ENCODE results near the gene TMEM198. TPM values are rescaled to one million over a fixed set of nuclear protein-coding genes. Genes with fewer than 3 reads are reported as not detected.

The TMEM198 gene
- total RNA-seq, 8 experiments from 2014 or later: 4.8 to 26.5 (median 11.1) TPM

DNA sequence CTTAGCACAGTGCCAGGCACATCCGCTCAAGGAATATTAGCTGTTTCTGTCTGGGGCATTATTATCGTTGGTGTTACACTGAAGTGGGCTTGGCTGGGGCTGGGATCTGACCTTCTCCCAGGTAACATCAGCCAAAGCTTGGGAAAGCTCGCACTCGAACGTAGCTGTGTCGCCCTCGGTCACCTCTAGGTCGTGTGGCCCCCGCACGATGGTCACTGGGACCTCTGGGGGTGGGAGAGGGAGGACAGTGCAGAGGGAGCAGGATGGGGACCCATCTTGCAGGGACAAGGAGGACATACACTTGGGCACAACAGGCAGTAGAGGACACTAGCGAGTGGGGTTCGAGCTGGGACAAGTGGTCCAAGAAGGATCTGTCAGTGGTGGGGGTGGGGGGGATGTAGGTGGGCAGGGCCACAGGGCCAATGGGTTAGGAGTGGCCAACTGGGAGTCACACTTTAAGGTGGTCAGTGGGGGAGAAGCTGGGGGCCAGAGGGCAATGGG, 9.7 kb downstream of the TMEM198 start:
- in situ Hi-C loops (cut with MboI; ENCODE audit: low pct_unique_long_range_greater_than_20kb in 2 of 9, low sequenced_read_pairs in 9 of 9, unreplicated experiment in 9 of 9): no loop called here
- Histone ChIP-seq H3K4me3 (peak overlapping the region in 3 of 5 donors; percentile 39 to 58 (median 55)), H3K27ac (no peak overlapping the region), H3K4me1 (replicated peaks in 1 of 2) (peaks cover 5 to 14% of the 10 kb centered on the region in 2 donors)
- ATAC-seq (replicated peaks in 6 of 8): no peak
- 71 to 80% (median 78%) methylated on average over 1 to 6 of the region's 12 CpGs; no CpG with 5 or more reads in 6 of the 10 experiments for WGBS, 10 experiments

DNA sequence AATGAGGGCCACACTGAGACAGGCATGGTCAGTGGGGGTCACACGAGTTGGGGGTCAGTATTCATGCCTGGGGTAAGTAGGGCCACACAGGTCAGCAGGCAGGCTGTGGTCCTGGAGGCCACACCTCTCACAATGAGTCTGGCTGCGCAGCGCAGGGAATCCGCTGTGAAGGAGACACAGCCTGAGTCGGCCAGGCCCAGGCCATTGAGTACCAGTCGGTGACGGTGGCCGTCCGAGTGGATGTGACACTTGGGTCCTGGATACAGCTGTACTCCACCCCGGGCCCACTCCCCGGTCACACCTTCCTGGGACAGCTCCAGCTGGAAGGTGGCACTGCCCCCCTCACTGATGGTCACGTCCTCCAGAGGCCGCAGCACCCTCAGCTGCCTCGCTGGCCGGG, 10.5 kb downstream of the TMEM198 start:
- 80 to 94% (median 83%) methylated on average over 2 to 7 of the region's 15 CpGs; no CpG with 5 or more reads in 7 of the 10 experiments for WGBS, 10 experiments
- ATAC-seq (replicated peaks in 6 of 8): no peak
- Histone ChIP-seq H3K27ac (no peak overlapping the region), H3K4me1 (replicated peaks in 1 of 2) (peaks cover 5 to 14% of the 10 kb centered on the region in 2 donors), H3K4me3 (no peak overlapping the region)
- in situ Hi-C loops (cut with MboI; ENCODE audit: low pct_unique_long_range_greater_than_20kb in 2 of 9, low sequenced_read_pairs in 9 of 9, unreplicated experiment in 9 of 9): no loop called here

DNA sequence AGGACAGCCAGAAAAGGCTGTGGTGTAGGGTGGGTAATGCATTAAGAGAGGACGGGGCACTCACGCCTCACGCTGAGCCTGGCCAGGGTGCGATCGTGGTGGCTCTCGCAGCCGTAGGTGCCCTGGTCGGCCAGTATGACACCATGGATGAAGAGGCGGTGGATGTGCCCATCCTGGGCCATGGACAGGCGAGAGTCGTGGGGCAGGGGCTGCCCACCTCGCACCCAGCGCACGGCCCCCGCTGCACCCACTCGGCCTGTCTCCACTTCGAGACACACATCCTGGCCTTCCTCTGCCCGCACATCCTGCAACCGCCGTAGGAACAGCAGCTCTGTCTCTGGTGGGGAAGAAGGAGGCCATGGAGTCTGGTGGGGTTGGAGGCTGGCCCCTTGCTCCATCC, 12.1 kb downstream of the TMEM198 start:
- H3K27ac ChIP-seq: no peak overlapping the region
- WGBS, 10 experiments: 91% methylated on average over 4 of the region's 20 CpGs; no CpG with 5 or more reads in 9 of the 10 experiments
- in situ Hi-C loops (cut with MboI; ENCODE audit: low pct_unique_long_range_greater_than_20kb in 2 of 9, low sequenced_read_pairs in 9 of 9, unreplicated experiment in 9 of 9): no loop called here

DNA sequence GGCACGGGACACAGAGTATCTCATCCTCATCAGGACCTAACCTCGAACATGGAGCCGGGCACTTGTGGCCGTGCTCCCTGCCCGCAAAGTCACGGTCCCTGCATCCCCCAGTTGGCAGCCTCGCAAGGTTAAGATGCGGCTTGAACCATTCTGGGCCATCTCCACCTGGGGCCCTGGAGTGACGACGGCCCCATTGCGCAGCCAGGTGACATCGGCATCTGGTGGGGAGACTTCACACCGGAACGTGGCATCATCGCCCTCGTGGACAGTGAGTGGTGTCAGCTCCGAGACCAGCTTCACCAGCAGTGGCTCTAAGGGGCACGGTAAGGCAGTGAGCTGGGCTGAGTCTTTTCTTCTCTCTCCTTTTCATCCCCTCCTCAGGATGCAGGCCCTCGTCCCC, 12.6 kb downstream of the TMEM198 start:
- WGBS, 10 experiments: 17 to 92% (median 67%) methylated on average over 1 to 8 of the region's 19 CpGs; no CpG with 5 or more reads in 5 of the 10 experiments
- Histone ChIP-seq H3K4me3 (no peak overlapping the region), H3K4me1 (replicated peaks in 1 of 2) (peaks cover 5 to 12% of the 10 kb centered on the region in 2 donors), H3K27ac (no peak overlapping the region)
- in situ Hi-C loops (cut with MboI; ENCODE audit: low pct_unique_long_range_greater_than_20kb in 2 of 9, low sequenced_read_pairs in 9 of 9, unreplicated experiment in 9 of 9): no loop called here
- ATAC-seq (replicated peaks in 6 of 8): no peak

More for the DNA sequence above, 12.1 kb downstream of the TMEM198 start:
- peaks cover 5 to 14% of the 10 kb centered on the region in 2 donors for H3K4me1 ChIP-seq (replicated peaks in 1 of 2)
- ATAC-seq (replicated peaks in 6 of 8): no peak
- no peak overlapping the region for H3K4me3 ChIP-seq

DNA sequence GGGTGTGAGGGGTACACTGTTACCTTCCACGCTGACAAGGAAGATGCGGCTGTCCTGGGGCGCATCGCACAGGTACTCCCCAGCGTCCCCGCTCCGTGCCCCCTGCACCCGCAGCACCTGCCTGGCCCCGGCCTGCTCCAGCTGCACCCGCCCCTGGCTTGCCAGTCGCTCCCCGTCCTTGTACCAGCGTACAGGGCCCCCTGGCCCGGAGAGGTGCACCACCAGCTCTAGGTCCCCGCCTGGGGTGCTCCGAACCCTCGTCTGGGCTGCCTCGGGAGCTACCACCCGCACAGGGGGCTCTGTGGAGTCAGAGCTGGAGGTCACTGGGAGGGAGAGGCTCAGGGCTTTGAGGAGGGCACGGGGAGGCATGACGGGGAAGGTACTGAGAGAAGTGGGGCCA, 13.5 kb downstream of the TMEM198 start:
- no peak overlapping the region for H3K27ac ChIP-seq
- no peak for ATAC-seq (replicated peaks in 6 of 8)
- in situ Hi-C loops (cut with MboI; ENCODE audit: low pct_unique_long_range_greater_than_20kb in 2 of 9, low sequenced_read_pairs in 9 of 9, unreplicated experiment in 9 of 9): no loop called here
- no peak overlapping the region for H3K4me3 ChIP-seq
- H3K4me1 ChIP-seq (replicated peaks in 1 of 2): peaks cover 5% of the 10 kb centered on the region in 2 donors
- no CpG with 5 or more reads among the region's 21 CpGs for WGBS, 10 experiments

DNA sequence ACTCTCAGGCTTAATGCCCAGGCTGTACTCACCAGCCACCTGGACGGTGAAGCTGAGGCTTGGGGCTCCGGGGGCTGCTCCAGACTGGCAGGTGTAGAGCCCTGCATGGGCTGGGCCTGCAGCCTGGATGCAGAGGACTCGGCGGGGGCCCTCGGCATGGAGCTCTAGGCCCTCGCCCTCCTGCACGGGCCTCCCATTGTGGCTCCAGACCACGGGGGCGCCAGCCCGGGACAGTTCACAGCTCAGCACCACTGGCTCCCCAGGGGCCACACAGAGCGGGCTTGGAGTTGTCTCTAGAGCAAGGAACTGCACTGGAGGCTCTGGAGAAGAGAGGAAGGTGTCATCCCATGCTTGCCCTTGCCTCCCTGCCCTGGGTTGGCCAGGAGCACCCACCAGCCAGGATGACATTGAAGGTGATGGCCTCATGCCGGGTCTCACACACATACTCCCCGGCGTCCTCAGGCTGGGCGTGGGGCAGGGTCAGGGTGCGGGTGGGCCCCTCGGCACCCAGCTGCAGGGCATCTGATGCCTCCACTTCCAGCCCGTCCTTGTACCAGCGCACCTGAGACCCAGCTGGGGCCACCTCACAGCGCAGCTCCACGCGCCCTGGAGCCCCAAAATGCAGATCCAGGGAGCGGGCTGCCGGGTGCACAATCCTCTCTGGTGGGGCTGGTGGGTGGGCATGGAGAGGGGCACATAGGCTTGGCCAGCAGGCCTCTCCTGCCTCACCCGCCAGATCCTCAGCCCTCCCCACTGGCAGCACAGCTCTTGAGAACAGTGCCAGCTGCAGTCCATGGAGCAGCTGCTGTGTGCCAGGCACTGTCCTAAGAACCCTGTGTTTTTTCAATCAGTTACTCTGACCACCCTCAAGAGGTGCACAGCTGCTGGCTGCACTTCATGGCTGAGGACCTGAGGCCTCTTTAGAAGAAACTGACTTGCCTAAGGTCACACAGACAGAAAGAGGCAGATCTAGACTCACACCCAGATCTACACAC, 14.3 kb downstream of the TMEM198 start:
- WGBS, 10 experiments: 87 to 100% (median 95%) methylated on average over 1 to 8 of the region's 25 CpGs; no CpG with 5 or more reads in 6 of the 10 experiments
- in situ Hi-C loops (cut with MboI; ENCODE audit: low pct_unique_long_range_greater_than_20kb in 2 of 9, low sequenced_read_pairs in 9 of 9, unreplicated experiment in 9 of 9): no loop called here

DNA sequence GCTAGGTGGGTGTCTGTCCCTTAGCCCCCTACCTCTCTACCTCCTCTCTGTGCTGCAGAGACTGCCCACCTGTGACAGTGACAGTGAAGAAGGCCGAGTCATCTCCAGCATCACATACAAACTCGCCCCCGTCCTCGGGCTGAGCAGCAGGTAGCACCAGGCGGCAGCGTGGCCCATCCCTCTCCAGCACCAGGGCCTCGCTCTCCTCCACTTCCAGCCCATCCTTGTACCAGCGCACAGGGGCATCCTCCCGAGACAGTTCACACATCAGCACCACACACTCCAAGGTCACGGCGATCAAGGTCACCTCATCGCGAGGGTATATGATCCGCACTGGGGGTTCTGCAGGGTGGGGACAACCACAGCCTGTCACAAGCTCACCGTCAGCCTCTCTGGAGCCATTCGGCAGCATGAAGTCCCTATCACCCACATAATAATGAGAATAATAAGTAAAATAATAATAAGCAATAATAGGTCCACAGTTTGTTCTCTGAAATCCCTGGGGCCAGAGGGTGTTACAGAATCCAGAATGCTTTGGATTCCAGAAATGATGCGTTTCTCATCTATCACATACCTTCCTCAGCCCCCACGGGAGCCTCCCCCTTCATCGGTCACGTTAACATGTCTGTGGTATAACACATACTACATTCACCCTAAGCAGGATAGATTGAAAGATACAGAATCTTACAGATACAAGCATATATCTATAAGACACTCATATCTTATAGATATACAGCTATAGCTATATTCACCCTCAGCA, 15.5 kb downstream of the TMEM198 start:
- WGBS, 10 experiments: 18 to 100% (median 80%) methylated on average over 1 to 13 of the region's 20 CpGs; no CpG with 5 or more reads in 3 of the 10 experiments
- no peak overlapping the region for H3K4me3 ChIP-seq
- no peak for ATAC-seq (replicated peaks in 6 of 8)
- in situ Hi-C loops (cut with MboI; ENCODE audit: low pct_unique_long_range_greater_than_20kb in 2 of 9, low sequenced_read_pairs in 9 of 9, unreplicated experiment in 9 of 9): no loop called here
- H3K4me1 ChIP-seq (replicated peaks in 1 of 2): no peaks in the 10 kb centered on the region
- no peak overlapping the region for H3K27ac ChIP-seq

More for the DNA sequence above, 14.3 kb downstream of the TMEM198 start:
- no peak for ATAC-seq (replicated peaks in 6 of 8)
- no peak overlapping the region for H3K27ac ChIP-seq
- H3K4me3 ChIP-seq: no peak overlapping the region
- H3K4me1 ChIP-seq (replicated peaks in 1 of 2): peaks cover 4% of the 10 kb centered on the region in 2 donors

DNA sequence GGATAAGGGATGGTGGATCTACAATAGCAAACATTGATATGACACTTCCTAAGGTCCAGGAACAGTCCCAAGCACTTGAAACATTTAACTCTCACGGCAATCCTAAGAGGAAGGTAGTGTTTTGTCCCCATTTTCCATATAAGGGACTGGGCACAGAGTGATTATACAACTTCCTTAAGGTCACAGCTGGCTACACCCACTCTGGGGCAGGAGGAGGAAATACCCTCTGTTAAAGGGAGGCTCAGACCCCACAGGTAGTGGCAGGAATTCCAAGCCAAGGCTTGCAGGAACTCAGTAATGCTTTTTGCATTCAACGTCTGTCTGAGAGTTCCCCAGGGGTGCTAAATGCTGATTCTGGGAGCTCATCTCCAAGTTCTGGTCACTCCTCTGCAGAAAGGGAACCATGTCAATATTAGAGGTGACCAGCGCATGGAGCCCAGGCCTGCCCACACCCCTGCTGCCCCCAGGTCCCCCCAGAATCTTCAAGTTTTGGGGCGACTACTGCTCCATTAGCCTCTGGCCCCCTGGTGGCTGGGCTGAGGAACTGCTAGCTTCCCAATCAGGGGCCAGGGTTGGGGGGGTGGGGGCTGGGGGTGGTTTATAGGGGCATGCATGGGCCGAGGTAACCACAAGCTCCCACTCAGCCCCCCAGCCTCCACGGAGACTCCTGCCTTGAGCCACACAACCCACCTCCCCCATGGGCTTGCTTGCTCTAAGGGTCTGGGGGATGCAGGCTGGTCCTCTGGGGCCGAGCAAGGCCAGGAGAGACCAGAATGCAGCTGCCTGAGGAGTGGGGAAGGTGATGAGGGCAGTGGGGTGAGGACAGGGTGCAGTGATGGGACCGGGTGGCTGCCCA, 16.4 kb downstream of the TMEM198 start:
- ATAC-seq (replicated peaks in 6 of 8): peak in 4 of 8 experiments; percentile 7 to 51 (median 48)
- in situ Hi-C loops (cut with MboI; ENCODE audit: low pct_unique_long_range_greater_than_20kb in 2 of 9, low sequenced_read_pairs in 9 of 9, unreplicated experiment in 9 of 9): no loop called here
- no peak overlapping the region for H3K4me3 ChIP-seq
- H3K4me1 ChIP-seq (replicated peaks in 1 of 2): no peaks in the 10 kb centered on the region
- H3K27ac ChIP-seq: no peak overlapping the region
- 17 to 67% (median 32%) methylated on average over 1 of the region's 8 CpGs; no CpG with 5 or more reads in 4 of the 10 experiments for whole genome bisulfite sequencing, 10 experiments

DNA sequence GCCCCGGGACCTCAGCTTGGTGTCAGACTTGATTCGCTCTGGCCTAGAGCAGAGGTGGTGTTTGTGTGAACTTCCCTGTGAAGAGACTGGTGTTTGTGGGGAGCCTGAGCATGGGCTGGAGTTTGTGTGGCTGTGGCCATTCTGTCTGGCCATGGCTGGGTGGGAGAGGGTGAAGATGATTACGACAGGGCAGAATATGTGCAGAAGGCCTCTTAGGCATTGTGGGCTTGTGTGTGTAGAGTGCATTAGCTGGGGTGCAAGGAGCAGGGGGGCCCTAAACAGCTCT, 17.0 kb downstream of the TMEM198 start:
- whole genome bisulfite sequencing, 10 experiments: 63 to 100% (median 80%) methylated on average over 1 to 2 of the region's 3 CpGs; no CpG with 5 or more reads in 7 of the 10 experiments
- Histone ChIP-seq H3K4me3 (no peak overlapping the region), H3K27ac (no peak overlapping the region), H3K4me1 (replicated peaks in 1 of 2) (no peaks in the 10 kb centered on the region)
- in situ Hi-C loops (cut with MboI; ENCODE audit: low pct_unique_long_range_greater_than_20kb in 2 of 9, low sequenced_read_pairs in 9 of 9, unreplicated experiment in 9 of 9): no loop called here
- peak in 1 of 8 experiments; percentile 1 for ATAC-seq (replicated peaks in 6 of 8)

DNA sequence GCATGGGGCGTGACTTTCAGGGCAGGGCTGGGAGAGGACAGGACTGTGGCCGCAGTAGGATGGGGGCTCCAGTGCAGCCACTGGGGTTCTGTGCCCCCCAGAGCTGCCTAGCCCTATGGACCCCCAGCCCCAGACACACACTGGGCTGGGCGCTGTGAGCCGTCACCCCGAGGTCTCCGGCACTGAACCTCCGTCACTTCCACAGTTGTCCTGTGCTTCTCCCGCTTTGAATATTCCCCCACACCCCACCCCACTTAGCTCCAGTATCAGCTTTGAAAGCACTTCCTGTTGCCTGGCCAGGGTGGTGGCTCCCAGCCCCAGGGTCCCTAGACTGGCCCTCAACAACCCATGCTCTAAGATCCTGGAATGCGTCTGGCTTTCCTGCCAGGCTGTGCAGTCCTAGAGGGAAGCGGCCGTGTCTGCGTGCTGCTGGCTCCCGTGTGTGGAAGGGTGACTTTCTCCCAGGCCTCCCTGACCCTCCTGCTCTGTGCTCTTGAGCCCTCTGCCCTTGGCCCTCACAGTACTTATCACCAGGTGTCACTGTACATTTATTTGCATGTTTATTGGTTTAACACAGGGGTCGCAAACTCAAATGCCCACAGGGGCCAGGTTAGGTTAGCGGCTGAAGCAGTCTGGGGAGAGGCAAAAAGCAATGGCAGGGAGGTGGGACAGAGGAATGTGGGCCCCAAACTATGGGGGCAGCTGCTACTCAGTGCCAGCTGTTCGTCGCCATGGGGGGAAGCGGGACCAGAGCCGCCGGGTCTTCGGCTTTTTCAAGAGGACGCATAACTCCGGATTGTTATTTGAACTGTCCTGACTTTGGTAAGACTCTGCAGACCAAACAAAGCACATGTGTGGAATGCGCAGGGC, 17.6 kb downstream of the TMEM198 start:
- Histone ChIP-seq H3K4me3 (no peak overlapping the region), H3K4me1 (replicated peaks in 1 of 2) (no peaks in the 10 kb centered on the region), H3K27ac (no peak overlapping the region)
- 43 to 80% (median 72%) methylated on average over 1 to 9 of the region's 24 CpGs; no CpG with 5 or more reads in 1 of the 10 experiments for WGBS, 10 experiments
- ATAC-seq (replicated peaks in 6 of 8): peak in 6 of 8 experiments; percentile 6 to 44 (median 18)
- in situ Hi-C loops (cut with MboI; ENCODE audit: low pct_unique_long_range_greater_than_20kb in 2 of 9, low sequenced_read_pairs in 9 of 9, unreplicated experiment in 9 of 9): no loop called here

DNA sequence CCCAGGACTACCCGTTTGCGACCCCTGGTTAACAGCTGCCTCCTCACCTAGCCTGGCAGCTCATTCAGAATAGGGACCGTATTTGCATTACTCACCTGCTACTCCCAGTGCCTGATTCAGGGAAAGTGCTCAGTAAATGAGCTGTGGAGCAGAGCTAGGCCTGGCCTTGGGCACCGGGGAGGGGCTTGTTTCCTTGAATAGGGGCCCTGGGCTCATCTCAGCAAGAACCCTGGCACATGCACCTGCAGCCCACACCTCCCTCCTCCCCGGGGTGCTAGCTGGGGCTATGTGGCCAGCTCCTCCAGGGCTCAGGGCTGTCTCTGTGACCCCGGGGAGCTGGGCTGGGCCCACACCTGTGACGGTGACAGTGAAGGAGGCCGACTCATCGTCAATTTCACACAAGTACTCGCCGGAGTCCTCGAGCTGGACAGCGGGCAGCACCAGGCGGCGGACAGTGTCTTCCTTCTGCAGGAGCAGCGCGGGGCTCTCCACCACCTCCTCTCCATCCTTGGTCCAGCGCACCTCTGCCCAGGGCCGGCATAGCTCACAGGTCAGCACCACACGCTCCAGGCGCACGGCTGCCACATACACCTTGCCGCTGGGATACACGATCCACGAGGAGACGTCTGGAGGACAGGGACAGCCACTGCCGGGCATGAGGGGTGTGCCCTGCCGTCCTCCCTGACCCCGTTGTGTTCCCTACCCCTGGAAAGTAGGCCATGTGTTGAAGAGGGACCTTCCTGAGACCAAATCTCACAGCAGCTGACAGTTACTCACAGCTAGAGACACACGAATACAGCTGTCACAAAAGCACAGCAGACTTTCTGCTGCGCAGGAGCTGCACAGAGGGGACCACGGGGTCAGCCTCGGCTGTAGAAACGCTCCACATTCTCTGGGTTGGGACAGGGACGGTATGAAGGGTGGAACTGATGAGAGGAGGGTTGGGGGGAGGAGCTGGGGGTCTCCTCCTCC, 18.5 kb downstream of the TMEM198 start:
- Histone ChIP-seq H3K27ac (no peak overlapping the region), H3K4me3 (no peak overlapping the region), H3K4me1 (replicated peaks in 1 of 2) (no peaks in the 10 kb centered on the region)
- 20 to 83% (median 58%) methylated on average over 1 to 7 of the region's 35 CpGs for WGBS, 10 experiments
- in situ Hi-C loops (cut with MboI; ENCODE audit: low pct_unique_long_range_greater_than_20kb in 2 of 9, low sequenced_read_pairs in 9 of 9, unreplicated experiment in 9 of 9): no loop called here
- peak in 1 of 8 experiments; percentile 6 for ATAC-seq (replicated peaks in 6 of 8)

Measured in motor neuron (in vitro differentiated cells).